HepG2 (cell line): ENCODE data around the gene IFNA2. TPM values are rescaled to one million over a fixed set of nuclear protein-coding genes. Genes with fewer than 3 reads are reported as not detected.

ENCODE experiments used
- HDAC2 ChIP-seq: sonication (generic); formaldehyde crosslinking; IDR thresholded peaks from 2 replicates; pipeline ENCODE4 v1.4.0; 2020; ENCODE audit warnings: missing genetic modification reagents
- ZFAT ChIP-seq: sonication (generic); formaldehyde crosslinking; conservative IDR thresholded peaks from 2 replicates; pipeline ENCODE4 v1.8.1; 2023; ENCODE audit warnings: missing genetic modification reagents, inconsistent platforms
- ZSCAN12 ChIP-seq: sonication (generic); formaldehyde crosslinking; IDR thresholded peaks from 2 replicates; pipeline ENCODE4 v1.9.0; 2021; ENCODE audit warnings: mild to moderate bottlenecking, missing genetic modification reagents
- polyA plus RNA-seq, 8 experiments: library from polyadenylated mRNA; depleted of rRNA in 3 of 8; stranded (reverse) in 7 of 8; unstranded in 1 of 8; fragments of >200 nt; fragmentation: Illumina TruSeq in 4 of 8; extraction: Trizol in 4 of 8; gene quantifications; 2 replicates each; pipeline versions ENCODE4 v1.2.1 to v1.2.3, GENCODE V29; 2011 to 2016; ENCODE audit warnings: low read depth in 4 of 8, missing spikeins in 1 of 8, mixed read lengths in 1 of 8; ENCODE audit not compliant: insufficient read depth in 1 of 8
- total RNA-seq, 5 experiments: library from RNA; depleted of rRNA; stranded (reverse); fragments of >200 nt; fragmentation: Illumina TruSeq; extraction: Trizol; gene quantifications; 2 replicates each; pipeline ENCODE4 v1.2.3, GENCODE V29; 2016; ENCODE audit warnings: low read depth in 1 of 5
- TF ChIP-seq, protein P1 (sequence below): sonication (generic); formaldehyde crosslinking; IDR thresholded peaks from 2 replicates; pipeline ENCODE4 v1.4.0; 2020; ENCODE audit warnings: mild to moderate bottlenecking, missing genetic modification reagents
- TF ChIP-seq, protein P2 (sequence below): sonication (generic); formaldehyde crosslinking; IDR thresholded peaks from 2 replicates; pipeline ENCODE4 v1.4.0; 2020; ENCODE audit warnings: low read depth, missing genetic modification reagents

The IFNA2 gene
- total and polyA plus RNA-seq, 2 of the 13 experiments (the other 11 are each of a cell fraction or from before 2014, with no cell fraction given): not detected

DNA sequence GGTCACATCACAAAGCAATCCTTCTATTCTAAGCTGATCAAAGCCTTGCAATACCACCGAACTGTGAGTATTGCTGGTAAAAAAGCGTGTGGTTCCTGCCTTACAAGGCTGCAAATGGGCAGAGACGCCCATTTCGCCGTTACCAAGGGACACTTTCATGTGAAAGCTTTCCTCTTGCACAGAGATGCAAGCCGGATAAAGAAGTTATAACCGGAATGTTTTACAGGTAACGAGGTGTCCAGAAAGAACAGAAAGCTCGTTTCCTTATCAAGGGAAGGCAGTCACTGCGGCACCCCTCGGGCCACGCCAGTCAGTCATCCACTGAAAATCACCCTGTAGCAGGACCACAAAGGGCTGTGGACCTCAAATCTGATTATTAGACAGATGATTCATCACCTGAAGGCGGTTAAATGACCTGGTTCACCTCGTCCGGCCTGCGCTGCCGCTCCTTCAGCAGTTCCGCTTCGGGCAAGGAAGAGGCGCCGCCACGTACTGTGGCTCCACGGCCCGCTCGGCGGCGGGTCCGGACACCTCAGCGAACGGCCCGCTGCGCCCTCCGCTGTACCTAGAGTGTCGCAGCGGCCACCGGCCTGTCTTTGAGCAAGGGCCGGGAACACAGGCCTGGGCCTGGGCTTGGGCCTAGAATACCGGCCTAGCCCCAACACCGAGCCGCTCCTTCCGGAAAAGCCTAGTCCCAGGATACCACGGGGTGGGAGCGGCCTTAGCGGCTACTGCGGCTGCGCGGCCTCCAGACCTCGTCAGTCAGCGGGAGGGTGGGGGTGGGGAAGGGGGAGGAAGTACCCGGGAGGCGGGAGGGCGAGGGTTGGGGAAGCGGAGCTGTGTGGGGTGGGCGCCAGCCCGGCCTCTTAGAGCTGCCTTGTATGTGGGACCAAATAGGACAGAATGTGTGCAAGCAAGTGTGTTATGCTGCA is 50.2 kb downstream of the IFNA2 start, which contains the start of gene KLHL9 (continued):
- TF ChIP-seq, protein P1, sequence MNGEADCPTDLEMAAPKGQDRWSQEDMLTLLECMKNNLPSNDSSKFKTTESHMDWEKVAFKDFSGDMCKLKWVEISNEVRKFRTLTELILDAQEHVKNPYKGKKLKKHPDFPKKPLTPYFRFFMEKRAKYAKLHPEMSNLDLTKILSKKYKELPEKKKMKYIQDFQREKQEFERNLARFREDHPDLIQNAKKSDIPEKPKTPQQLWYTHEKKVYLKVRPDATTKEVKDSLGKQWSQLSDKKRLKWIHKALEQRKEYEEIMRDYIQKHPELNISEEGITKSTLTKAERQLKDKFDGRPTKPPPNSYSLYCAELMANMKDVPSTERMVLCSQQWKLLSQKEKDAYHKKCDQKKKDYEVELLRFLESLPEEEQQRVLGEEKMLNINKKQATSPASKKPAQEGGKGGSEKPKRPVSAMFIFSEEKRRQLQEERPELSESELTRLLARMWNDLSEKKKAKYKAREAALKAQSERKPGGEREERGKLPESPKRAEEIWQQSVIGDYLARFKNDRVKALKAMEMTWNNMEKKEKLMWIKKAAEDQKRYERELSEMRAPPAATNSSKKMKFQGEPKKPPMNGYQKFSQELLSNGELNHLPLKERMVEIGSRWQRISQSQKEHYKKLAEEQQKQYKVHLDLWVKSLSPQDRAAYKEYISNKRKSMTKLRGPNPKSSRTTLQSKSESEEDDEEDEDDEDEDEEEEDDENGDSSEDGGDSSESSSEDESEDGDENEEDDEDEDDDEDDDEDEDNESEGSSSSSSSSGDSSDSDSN (CRISPR knock-in tag): peak; percentile 98
- 0 out of 2 replicates have a peak, but pooled peaks have one; percentile 42 for TF ChIP-seq ZFAT
- no peak for TF ChIP-seq ZSCAN12 (CRISPR knock-in tag)
- TF ChIP-seq, protein P2, sequence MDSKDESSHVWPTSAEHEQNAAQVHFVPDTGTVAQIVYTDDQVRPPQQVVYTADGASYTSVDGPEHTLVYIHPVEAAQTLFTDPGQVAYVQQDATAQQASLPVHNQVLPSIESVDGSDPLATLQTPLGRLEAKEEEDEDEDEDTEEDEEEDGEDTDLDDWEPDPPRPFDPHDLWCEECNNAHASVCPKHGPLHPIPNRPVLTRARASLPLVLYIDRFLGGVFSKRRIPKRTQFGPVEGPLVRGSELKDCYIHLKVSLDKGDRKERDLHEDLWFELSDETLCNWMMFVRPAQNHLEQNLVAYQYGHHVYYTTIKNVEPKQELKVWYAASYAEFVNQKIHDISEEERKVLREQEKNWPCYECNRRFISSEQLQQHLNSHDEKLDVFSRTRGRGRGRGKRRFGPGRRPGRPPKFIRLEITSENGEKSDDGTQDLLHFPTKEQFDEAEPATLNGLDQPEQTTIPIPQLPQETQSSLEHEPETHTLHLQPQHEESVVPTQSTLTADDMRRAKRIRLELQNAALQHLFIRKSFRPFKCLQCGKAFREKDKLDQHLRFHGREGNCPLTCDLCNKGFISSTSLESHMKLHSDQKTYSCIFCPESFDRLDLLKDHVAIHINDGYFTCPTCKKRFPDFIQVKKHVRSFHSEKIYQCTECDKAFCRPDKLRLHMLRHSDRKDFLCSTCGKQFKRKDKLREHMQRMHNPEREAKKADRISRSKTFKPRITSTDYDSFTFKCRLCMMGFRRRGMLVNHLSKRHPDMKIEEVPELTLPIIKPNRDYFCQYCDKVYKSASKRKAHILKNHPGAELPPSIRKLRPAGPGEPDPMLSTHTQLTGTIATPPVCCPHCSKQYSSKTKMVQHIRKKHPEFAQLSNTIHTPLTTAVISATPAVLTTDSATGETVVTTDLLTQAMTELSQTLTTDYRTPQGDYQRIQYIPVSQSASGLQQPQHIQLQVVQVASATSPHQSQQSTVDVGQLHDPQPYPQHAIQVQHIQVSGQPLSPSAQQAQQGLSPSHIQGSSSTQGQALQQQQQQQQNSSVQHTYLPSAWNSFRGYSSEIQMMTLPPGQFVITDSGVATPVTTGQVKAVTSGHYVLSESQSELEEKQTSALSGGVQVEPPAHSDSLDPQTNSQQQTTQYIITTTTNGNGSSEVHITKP: no peak
- no peak; the same call in 1 of the 2 replicates for TF ChIP-seq HDAC2 (CRISPR knock-in tag)
- TF ChIP-seq, all 625 proteins: peak for 241

Other genes starting within 250 kb of the IFNA2 start
- not detected in 2 replicates for gene IFNW1, start 243.6 kb downstream of the IFNA2 start, total RNA-seq (2016; rRNA removed; fragmentation: Illumina TruSeq; extraction: Trizol)
- gene IFNW1, start 243.6 kb downstream of the IFNA2 start, polyA plus RNA-seq (2011; rRNA removed): not detected in 2 replicates
- not detected in 2 replicates for gene IFNA21, start 218.7 kb downstream of the IFNA2 start, total RNA-seq (2016; rRNA removed; fragmentation: Illumina TruSeq; extraction: Trizol)
- gene IFNA21, start 218.7 kb downstream of the IFNA2 start, polyA plus RNA-seq (2011; rRNA removed): not detected in 2 replicates
- not detected in 2 replicates for gene IFNA4, start 197.8 kb downstream of the IFNA2 start, total RNA-seq (2016; rRNA removed; fragmentation: Illumina TruSeq; extraction: Trizol)
- not detected in 2 replicates for gene IFNA4, start 197.8 kb downstream of the IFNA2 start, polyA plus RNA-seq (2011; rRNA removed)
- not detected in 2 replicates for gene IFNA7, start 183.2 kb downstream of the IFNA2 start, total RNA-seq (2016; rRNA removed; fragmentation: Illumina TruSeq; extraction: Trizol)
- not detected in 2 replicates for gene IFNA7, start 183.2 kb downstream of the IFNA2 start, polyA plus RNA-seq (2011; rRNA removed)
- gene IFNA10, start 178.3 kb downstream of the IFNA2 start, total RNA-seq (2016; rRNA removed; fragmentation: Illumina TruSeq; extraction: Trizol): not detected in 2 replicates
- not detected in 2 replicates for gene IFNA10, start 178.3 kb downstream of the IFNA2 start, polyA plus RNA-seq (2011; rRNA removed)
- not detected in 2 replicates for gene IFNA16, start 168.1 kb downstream of the IFNA2 start, total RNA-seq (2016; rRNA removed; fragmentation: Illumina TruSeq; extraction: Trizol)
- not detected in 2 replicates for gene IFNA16, start 168.1 kb downstream of the IFNA2 start, polyA plus RNA-seq (2011; rRNA removed)
- not detected in 2 replicates for gene IFNA17, start 157.2 kb downstream of the IFNA2 start, total RNA-seq (2016; rRNA removed; fragmentation: Illumina TruSeq; extraction: Trizol)
- not detected in 2 replicates for gene IFNA17, start 157.2 kb downstream of the IFNA2 start, polyA plus RNA-seq (2011; rRNA removed)
- not detected in 2 replicates for gene IFNA14, start 145.4 kb downstream of the IFNA2 start, total RNA-seq (2016; rRNA removed; fragmentation: Illumina TruSeq; extraction: Trizol)
- not detected in 2 replicates for gene IFNA14, start 145.4 kb downstream of the IFNA2 start, polyA plus RNA-seq (2011; rRNA removed)
- gene IFNA5, start 80.1 kb downstream of the IFNA2 start, total RNA-seq (2016; rRNA removed; fragmentation: Illumina TruSeq; extraction: Trizol): not detected in 2 replicates
- not detected in 2 replicates for gene IFNA5, start 80.1 kb downstream of the IFNA2 start, polyA plus RNA-seq (2011; rRNA removed)
- gene KLHL9, start 50.0 kb downstream of the IFNA2 start, total RNA-seq (2016; rRNA removed; fragmentation: Illumina TruSeq; extraction: Trizol): 17.7 and 32.7 TPM in 2 replicates
- gene KLHL9, start 50.0 kb downstream of the IFNA2 start, polyA plus RNA-seq (2011; rRNA removed): 8.1 and 8.7 TPM in 2 replicates
- not detected in 2 replicates for gene IFNA6, start 34.5 kb downstream of the IFNA2 start, total RNA-seq (2016; rRNA removed; fragmentation: Illumina TruSeq; extraction: Trizol)
- not detected in 2 replicates for gene IFNA6, start 34.5 kb downstream of the IFNA2 start, polyA plus RNA-seq (2011; rRNA removed)
- gene IFNA13, start 17.3 kb downstream of the IFNA2 start, total RNA-seq (2016; rRNA removed; fragmentation: Illumina TruSeq; extraction: Trizol): not detected in 2 replicates
- gene IFNA13, start 17.3 kb downstream of the IFNA2 start, polyA plus RNA-seq (2011; rRNA removed): not detected in 2 replicates
- gene IFNA8, start 23.7 kb upstream of the IFNA2 start, total RNA-seq (2016; rRNA removed; fragmentation: Illumina TruSeq; extraction: Trizol): not detected in 2 replicates
- not detected in 2 replicates for gene IFNA8, start 23.7 kb upstream of the IFNA2 start, polyA plus RNA-seq (2011; rRNA removed)
- not detected in 2 replicates for gene IFNA1, start 55.0 kb upstream of the IFNA2 start, total RNA-seq (2016; rRNA removed; fragmentation: Illumina TruSeq; extraction: Trizol)
- not detected in 2 replicates for gene IFNA1, start 55.0 kb upstream of the IFNA2 start, polyA plus RNA-seq (2011; rRNA removed)
- gene IFNE, start 96.9 kb upstream of the IFNA2 start, total RNA-seq (2016; rRNA removed; fragmentation: Illumina TruSeq; extraction: Trizol): not detected in 2 replicates
- not detected in 2 replicates for gene IFNE, start 96.9 kb upstream of the IFNA2 start, polyA plus RNA-seq (2011; rRNA removed)